IPS-18a (cell line): Measurements from ENCODE around the gene SGCG.
"Not testable (repeated sequence)": the region's sequence is repeated elsewhere in the genome, so short reads cannot be mapped to it uniquely, and the experiment has no call there.

Source experiments
- H3K27ac ChIP-seq: one replicate; pipeline ENCODE4 v1.5.1; 2013; ENCODE audit warnings: low read length
- H3K27me3 ChIP-seq: one replicate; pipeline ENCODE4 v1.6.1; 2013; ENCODE audit warnings: mild to moderate bottlenecking, low read length; ENCODE audit not compliant: control insufficient read depth, insufficient read depth
- H3K36me3 ChIP-seq: one replicate; pipeline ENCODE4 v1.6.1; 2013; ENCODE audit warnings: low read depth, low read length; ENCODE audit not compliant: control insufficient read depth
- H3K4me1 ChIP-seq: one replicate; pipeline ENCODE4 v1.6.1; 2013; ENCODE audit warnings: low read depth, low read length; ENCODE audit not compliant: control insufficient read depth
- H3K4me3 ChIP-seq: one replicate; pipeline ENCODE4 v1.5.1; 2013; ENCODE audit warnings: low read length
- H3K9ac ChIP-seq: one replicate; pipeline ENCODE4 v1.6.1; 2013; ENCODE audit warnings: mild to moderate bottlenecking, low read length, moderate library complexity
- H3K9me3 ChIP-seq: one replicate; pipeline ENCODE4 v1.6.1; 2013; ENCODE audit warnings: low read depth, low read length; ENCODE audit not compliant: control insufficient read depth

SGCG gene

GRCh38 chr13:23180711-23181110 is at the start of gene SGCG:
TSS of gene SGCG (plus strand) at chr13:23180979. CDS start at chr13:23203695, 22,716 bp downstream.
- Histone ChIP-seq H3K9me3 (no peaks in the 10 kb centered on the region), H3K4me3 (no peak within 1 kb of the TSS), H3K36me3 (no peaks in the 10 kb centered on the region), H3K9ac (no peak within 1 kb of the TSS), H3K27me3 (no peaks in the 10 kb centered on the region), H3K4me1 (no peaks in the 10 kb centered on the region), H3K27ac (no peak within 1 kb of the TSS)

- H3K27ac ChIP-seq = no peak overlapping the region
- no peaks in the 10 kb centered on the region for H3K27me3 ChIP-seq
- H3K4me1 ChIP-seq = no peaks in the 10 kb centered on the region
- no peaks in the 10 kb centered on the region for H3K9me3 ChIP-seq
- no peak overlapping the region for H3K4me3 ChIP-seq
- no peak overlapping the region for H3K9ac ChIP-seq
- no peaks in the 10 kb centered on the region for H3K36me3 ChIP-seq
Measured at GRCh38 chr13:23134542-23134941, 46.2 kb upstream of the SGCG start.

- H3K4me1 ChIP-seq = no peaks in the 10 kb centered on the region
- no peaks in the 10 kb centered on the region for H3K27me3 ChIP-seq
- H3K9me3 ChIP-seq = no peaks in the 10 kb centered on the region
- no peak overlapping the region for H3K4me3 ChIP-seq
- H3K27ac ChIP-seq = no peak overlapping the region
- no peaks in the 10 kb centered on the region for H3K36me3 ChIP-seq
- H3K9ac ChIP-seq = no peak overlapping the region
Measured at GRCh38 chr13:23140492-23140891, 40.3 kb upstream of the SGCG start.

- Histone ChIP-seq H3K9me3 (no peaks in the 10 kb centered on the region), H3K4me3 (no peak overlapping the region), H3K4me1 (no peaks in the 10 kb centered on the region), H3K27me3 (no peaks in the 10 kb centered on the region), H3K27ac (no peak overlapping the region), H3K9ac (no peak overlapping the region), H3K36me3 (no peaks in the 10 kb centered on the region)
Measured at GRCh38 chr13:23141964-23142363, 38.8 kb upstream of the SGCG start.

- H3K36me3 ChIP-seq, H3K27ac ChIP-seq, H3K4me3 ChIP-seq, H3K27me3 ChIP-seq, H3K9me3 ChIP-seq, H3K4me1 ChIP-seq, H3K9ac ChIP-seq: not testable (repeated sequence)
Measured at GRCh38 chr13:23142607-23143006, 38.2 kb upstream of the SGCG start.

GRCh38 chr13:23144431-23144830 is 36.3 kb upstream of the SGCG start:
- Histone ChIP-seq H3K27me3 (no peaks in the 10 kb centered on the region), H3K4me1 (no peaks in the 10 kb centered on the region), H3K27ac (no peak overlapping the region), H3K9me3 (no peaks in the 10 kb centered on the region), H3K4me3 (no peak overlapping the region), H3K9ac (no peak overlapping the region), H3K36me3 (no peaks in the 10 kb centered on the region)

GRCh38 chr13:23146006-23146405 is 34.8 kb upstream of the SGCG start:
- Histone ChIP-seq H3K4me1 (no peaks in the 10 kb centered on the region), H3K4me3 (no peak overlapping the region), H3K27ac (no peak overlapping the region), H3K36me3 (no peaks in the 10 kb centered on the region), H3K9me3 (no peaks in the 10 kb centered on the region), H3K9ac (no peak overlapping the region), H3K27me3 (no peaks in the 10 kb centered on the region)

GRCh38 chr13:23146811-23147625 is 33.8 kb upstream of the SGCG start:
- Histone ChIP-seq H3K4me1 (no peaks in the 10 kb centered on the region), H3K27me3 (no peaks in the 10 kb centered on the region), H3K4me3 (no peak overlapping the region), H3K36me3 (no peaks in the 10 kb centered on the region), H3K27ac (no peak overlapping the region), H3K9me3 (no peaks in the 10 kb centered on the region), H3K9ac (no peak overlapping the region)

- Histone ChIP-seq H3K4me1 (no peaks in the 10 kb centered on the region), H3K9me3 (no peaks in the 10 kb centered on the region), H3K4me3 (no peak overlapping the region), H3K36me3 (no peaks in the 10 kb centered on the region), H3K27ac (no peak overlapping the region), H3K9ac (no peak overlapping the region), H3K27me3 (no peaks in the 10 kb centered on the region)
Measured at GRCh38 chr13:23147827-23148226, 33.0 kb upstream of the SGCG start.

GRCh38 chr13:23157781-23158180 is 23.0 kb upstream of the SGCG start:
- Histone ChIP-seq H3K4me1 (peaks cover 3% of the 10 kb centered on the region), H3K9me3 (no peaks in the 10 kb centered on the region), H3K27ac (no peak overlapping the region), H3K9ac (no peak overlapping the region), H3K4me3 (no peak overlapping the region), H3K27me3 (peaks cover 31% of the 10 kb centered on the region), H3K36me3 (no peaks in the 10 kb centered on the region)

- no peak overlapping the region for H3K27ac ChIP-seq
- H3K9ac ChIP-seq = peak overlapping the region; percentile 28
- H3K36me3 ChIP-seq = no peaks in the 10 kb centered on the region
- H3K4me3 ChIP-seq = peak overlapping the region; percentile 87
- H3K4me1 ChIP-seq = peaks cover 3% of the 10 kb centered on the region
- peaks cover 31% of the 10 kb centered on the region for H3K27me3 ChIP-seq
- no peaks in the 10 kb centered on the region for H3K9me3 ChIP-seq
Measured at GRCh38 chr13:23159205-23159759, 21.5 kb upstream of the SGCG start.
